GM10847 (cell line): Measurements from ENCODE around the gene NR1D1.

Experiments
- POLR2A ChIP-seq: IDR thresholded peaks from 2 replicates; pipeline ENCODE4 v1.6.1; 2011; ENCODE audit not compliant: insufficient read length; ENCODE audit errors: extremely low read depth

The NR1D1 gene

DNA sequence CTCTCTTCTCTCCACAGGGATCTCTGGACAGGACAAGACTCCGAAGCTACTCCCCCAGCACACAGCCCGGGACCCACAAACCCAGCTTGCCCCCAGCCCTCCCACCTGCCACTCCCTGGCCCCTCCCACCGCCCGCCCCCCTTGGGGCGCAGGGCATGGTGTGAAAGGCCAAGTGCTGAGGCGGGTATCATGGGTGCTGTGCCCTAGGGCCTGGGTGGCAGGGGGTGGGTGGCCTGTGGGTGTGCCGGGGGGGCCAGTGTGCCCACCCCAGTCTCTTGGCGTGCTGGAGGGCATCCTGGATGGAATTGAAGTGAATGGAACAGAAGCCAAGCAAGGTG, 26.2 kb downstream of the NR1D1 start:
- no peak for TF ChIP-seq POLR2A

DNA sequence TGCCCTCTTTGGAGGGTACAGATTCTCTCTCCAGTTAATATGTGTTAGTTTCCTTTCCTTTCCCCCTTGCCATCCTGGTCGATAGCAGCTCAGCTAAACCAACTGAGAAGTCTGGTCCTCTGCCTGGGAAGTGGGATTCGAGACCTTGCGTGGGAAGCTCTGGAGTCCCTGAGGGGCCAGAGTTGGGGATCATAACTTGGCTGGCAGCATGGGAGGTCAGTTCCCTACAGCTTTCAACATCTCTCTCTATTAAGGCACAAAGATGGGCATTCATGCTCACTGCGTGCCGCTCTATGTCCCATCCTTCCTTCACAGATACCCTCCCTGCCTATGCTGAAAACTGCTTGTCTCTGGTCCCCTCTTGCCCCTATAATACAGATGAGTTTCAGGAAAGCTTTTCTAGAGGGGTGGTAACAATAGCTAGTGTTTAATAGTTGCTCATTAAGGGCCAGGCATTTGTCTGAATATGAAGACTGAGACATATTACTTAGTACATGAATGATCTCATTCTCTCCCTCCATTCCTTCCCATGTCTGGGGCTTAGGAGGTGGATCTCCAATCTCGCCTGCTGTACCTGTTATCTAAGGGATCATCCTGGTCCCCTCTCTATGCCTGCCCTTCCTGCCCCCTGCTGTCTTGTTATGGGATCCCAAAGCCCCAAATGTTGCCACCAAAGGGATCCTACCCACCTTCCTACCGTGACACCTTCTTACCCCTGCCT, 26.8 kb downstream of the NR1D1 start:
- no peak for TF ChIP-seq POLR2A

DNA sequence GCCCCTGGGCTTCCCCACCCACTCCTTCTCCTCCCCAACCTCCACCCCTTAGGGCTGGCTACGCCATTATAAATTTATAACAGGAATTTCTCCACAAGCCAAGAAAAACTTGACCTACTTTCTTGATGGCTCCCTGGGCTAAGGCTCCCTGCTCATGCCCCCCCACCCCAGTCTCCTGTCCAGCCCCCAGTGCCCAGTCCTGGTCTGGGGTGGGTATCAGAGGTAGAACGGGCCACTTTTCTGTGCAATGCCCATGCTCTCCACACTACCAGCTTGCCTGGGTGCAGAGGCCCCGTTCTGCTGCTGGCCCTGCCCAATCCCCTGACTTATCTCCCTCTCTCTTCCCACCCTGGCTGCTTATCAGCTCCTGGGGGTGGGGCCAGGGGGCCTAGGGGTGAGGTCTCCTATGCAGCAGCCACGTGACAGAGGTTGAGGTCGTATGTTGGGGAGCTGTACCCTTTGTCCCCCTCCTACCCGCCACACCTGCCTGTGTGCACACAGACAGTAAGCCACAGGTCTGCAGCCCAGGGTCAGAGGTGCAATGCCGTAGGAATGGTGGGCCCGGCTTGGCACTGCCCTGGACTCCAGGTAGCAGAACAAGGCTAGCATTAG, 27.5 kb downstream of the NR1D1 start:
- TF ChIP-seq POLR2A: no peak

DNA sequence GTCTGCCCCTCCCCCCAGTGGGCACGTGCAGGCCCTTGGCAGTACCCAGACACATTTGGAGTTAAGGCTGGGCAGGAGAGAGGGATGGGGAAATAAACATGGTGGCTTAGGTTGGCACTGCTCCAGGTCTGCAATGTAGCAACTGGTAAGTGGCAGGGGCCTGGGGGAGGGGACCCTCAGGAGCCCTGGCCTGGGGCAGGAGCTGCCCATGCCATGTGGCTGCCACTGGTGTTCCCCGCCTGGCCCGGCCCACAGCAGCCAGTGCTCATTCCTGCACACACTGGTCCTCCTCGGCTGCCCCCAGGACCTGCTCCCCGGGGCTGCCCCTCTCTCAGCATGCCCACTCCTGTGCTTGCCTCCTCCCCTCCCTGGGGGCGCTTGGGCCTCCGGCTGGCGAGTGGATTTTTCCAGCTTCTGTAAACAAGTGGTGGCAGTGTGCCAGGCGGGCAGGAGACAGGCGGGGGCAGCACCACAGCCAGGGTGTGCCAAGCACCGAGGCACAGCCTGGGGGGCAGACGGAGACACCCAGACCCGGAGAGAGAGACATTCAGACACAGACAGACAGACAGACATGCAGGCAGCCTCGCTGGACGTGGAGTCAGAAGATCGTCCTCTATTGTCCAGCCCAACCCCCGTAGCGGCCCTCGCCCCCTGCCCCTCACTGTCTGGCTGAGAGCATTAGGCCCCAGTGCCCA, 28.2 kb downstream of the NR1D1 start:
- TF ChIP-seq POLR2A: no peak

DNA sequence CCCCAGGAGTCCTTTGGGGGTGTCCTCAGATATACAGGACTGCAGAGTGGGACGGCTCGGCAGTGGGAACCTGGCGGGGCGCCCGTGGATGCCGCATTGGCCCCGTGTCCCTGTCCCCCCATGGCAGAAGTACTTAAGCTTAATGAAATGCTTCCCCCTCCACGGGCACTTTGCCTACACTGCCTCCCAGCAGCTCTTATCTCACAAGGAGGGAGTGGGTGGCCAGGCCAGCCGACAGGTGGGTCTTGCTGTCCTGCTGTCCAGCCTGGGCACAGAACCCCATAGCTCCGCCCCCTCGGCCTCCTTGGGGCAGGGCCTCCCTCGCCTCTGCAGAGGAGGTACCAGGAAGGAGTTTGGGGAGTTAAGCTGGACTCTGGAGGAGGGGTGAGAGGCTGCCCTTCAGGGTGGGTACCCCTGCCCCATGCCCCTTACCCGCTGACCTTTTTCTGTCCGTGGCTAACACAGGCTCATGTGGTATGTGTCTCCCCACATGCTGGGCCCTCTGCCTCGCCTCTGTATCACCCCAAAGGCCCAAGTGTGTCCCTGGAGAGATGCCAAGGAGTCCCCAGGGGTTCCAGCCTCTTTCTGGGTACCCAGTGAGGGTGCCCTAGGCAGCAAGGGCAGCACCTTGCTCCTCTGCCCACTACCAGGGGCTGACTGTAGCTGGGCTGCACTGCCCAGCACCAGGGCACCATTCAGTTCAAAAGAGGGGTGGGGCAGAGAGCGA, 28.9 kb downstream of the NR1D1 start:
- TF ChIP-seq POLR2A: no peak

DNA sequence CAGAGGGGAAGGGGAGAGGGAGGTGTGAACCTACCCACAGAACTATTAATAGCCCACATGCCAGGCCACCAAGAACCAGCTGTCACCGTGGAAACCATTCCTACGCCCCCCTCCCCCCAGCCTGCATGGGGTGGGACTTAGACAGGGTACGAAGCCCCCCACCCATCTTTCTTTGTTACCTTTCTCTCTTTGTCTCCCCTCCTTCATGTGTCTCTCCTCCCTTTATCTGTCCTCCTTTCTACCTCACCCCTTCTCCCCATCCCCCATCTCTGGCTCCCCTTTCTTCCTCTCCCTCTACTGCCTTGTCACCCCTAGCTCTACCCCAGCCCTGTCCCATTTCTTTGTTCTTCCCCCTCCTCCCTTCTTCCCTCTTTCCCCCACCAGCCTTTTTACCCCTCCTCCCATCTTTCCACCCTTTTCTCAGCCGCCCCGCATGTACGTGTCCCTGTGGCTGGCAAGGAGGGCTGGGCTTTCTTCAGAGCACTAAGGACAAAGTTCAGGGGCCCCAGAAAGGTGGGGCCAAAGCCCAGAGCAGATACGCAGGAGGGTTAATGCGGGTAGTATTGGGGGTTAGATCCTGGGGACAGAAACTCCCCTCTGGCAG, 29.6 kb downstream of the NR1D1 start:
- TF ChIP-seq POLR2A: no peak

DNA sequence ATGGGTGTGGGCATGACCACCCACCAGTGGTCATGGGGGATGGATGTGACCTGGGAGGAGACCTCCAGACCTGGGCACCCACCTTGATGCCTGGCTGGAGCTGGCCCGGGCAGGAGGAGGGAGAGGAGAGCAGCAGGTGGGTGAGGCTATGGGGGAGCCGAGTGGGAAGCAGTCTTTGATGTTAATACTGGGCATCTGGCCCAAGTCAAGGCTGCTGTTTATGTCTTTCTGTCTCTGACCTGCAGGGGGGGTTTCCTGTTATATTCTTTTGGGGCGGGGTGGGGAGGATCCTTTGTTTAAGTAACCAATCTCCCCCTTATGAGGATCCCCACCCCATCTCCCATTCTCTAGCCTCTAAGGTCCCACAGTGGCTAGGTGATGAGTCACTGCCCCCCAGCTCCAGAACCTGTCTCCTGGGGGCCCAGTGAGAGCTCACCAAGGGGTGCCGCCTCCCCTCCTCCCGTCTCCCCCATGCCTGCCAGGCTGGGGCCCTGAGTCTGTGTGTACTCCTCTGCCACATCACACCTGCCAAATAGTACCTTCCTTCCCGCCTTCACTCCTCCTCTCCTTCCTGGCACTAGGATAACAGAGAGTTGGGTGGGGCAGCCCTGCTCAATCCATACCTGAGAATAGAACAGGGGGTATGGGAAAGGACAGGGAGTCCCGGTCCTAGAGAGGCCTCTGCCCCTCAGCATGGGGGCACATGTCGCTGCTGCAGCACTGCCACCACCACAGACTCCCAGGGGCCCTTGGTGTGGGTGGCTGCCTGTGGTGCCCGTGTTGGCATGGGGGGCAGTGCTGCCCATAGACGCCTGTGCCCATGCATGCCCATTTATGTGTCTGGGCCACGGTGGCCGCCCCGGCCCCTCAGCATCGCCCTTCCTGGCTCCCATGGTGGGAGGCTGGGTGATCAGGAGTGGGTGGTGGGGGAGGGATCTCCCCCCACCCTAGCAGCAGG, 30.4 kb downstream of the NR1D1 start:
- TF ChIP-seq POLR2A: no peak

DNA sequence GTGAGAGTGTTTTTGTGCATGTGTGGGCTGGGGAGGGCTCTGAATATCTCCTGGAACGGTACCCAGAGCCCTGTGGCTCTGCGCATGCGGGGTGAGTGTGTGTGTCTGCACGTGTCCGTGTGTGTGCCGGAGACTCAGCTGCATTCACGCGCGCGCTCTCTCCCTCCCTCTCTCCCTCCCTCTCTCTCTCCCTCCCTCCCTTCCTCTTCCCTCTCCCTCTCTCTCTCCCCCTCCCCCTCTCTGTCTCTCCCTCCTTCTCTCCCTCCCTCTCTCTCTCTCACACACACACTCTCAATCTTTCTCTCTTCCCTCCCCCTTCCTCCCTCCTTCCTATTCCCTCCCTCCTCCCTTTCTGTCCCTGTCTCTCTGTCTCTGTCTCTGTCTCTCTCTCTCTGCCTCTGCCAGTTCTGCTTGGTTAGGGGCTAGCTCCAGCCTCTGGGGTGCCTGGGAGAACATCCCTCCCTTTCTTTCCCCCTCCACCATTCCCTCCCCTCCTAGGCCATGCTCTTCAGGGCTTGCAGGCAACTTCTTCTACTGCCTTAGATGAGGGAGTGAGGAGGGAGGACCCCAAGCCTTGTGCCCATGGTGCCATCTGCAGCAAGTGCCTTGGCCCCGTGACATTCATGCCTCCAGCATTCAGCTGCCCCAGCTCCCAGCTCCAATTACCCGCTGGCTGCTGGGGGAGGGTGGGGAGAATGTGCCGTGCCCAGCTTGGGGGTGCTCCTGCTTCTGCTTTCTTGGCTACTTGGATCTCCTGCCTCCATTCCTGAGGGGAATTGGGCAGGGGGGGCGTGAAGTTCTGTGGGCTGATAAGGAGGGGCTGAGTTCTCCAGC, 31.3 kb downstream of the NR1D1 start:
- no peak for TF ChIP-seq POLR2A

DNA sequence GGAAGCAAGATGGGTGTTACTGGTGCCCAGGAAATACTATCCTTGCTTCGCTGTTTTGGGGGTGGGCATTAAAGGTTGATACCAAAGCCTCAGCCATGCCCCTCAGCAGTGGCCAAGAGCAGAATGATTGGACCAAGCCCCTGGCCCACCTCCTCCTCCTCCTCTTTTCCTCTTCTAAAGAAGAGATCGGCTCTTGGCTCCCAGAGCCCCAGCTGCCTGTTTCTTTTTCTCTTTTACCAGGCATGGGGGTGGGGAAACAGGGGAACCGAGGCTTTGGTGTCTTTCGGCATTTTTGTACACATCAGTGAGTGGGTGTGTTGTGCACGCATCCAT, 31.8 kb downstream of the NR1D1 start:
- no peak for TF ChIP-seq POLR2A

DNA sequence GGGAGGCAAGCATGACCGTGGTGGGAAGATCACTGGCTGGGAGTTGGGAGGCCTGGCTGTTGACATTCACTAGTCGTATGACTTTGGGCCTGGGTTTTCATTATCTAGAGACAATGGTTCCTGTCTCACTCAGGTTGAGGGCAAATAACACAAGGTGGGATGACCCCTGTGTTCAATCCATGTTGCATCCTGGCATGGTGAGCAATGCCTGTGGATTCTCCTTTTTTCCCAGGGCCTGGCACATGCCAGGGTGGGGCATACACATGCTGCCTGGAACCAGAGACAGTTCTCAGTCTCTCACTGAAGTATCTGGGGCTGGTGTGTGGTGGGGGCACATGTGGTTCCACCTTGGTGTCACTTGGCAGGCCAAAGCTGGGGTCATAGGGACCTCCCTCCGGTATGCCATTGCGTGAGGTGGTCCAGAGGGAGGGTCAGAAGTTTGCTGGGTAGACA, 32.2 kb downstream of the NR1D1 start:
- TF ChIP-seq POLR2A: no peak

DNA sequence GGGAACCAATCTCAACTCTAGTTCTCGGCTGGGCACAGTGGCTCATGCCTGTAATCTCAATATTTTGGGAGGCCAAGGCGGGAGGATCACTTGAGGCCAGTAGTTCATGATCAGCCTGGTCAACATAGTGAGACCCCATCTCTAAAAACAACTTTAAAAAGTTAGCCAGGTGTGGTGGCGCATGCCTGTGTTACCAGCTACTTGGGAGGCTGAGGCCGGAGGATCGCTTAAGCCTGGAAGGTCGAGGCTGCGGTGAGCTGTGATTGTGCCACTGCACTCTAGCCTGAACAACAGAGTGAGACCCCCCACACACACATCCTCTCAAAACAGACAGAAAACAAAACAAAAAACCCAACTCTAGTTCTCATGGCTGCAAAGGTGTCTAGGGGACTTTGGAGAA, 32.7 kb downstream of the NR1D1 start:
- no peak for TF ChIP-seq POLR2A

DNA sequence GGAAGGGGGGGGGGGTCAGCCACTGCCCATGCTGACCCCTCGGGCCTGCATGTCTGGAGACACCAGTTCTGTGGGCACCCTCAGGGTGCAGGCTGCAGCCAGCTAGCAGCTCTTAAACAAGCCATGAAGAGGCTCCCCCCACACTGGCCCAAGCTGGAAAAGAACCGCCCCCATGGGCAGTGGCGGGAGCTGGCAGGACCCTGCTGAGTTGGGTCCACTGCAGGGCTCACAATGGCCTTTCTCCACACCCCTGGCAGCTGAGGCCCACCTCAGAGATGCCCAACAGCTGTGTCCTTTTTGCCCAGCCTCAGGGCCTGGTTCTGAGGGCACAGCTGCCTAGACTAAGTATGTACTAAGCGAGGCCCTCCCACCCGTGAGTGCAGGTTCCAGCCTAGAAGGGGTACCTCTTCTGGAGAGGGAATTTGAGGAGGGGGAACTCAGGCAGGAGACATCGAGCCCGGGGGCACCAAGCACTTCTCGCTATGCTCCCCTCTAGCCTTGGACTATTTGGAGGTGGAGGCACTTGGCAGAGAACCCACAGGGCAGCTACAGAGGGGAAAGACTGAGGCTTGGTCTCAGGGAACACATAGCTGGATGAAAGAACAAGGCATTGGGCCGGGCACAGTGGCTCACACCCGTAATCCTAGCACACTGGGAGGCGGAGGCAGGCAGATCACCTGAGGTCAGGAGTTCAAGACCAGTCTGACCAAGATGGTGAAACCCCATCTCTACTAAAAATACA, 34.4 kb downstream of the NR1D1 start:
- TF ChIP-seq POLR2A: no peak
